Activated gamma-delta T cell treated with anti-CD3 and anti-CD28 coated beads, Interleukin-2, amount 50 U/mL, for 16 hours (primary cell): ENCODE measurements around the gene DNAI4.
"Not testable (repeated sequence)": the region's sequence is repeated elsewhere in the genome, so short reads cannot be mapped to it uniquely, and the experiment has no call there.

Experiments used
- DNase-seq: peaks from one replicate; pipeline ENCODE4 v3.0.0-alpha.2; 2020; ENCODE audit warnings: low read depth

The DNAI4 gene

GRCh38 chr1:66924756-66925557, at the start of gene DNAI4, which contains the start of gene MIER1:
TSS of gene DNAI4 (minus strand) at chr1:66924856. CDS start at chr1:66924831, 25 bp downstream.
TSS of gene MIER1 (plus strand) at chr1:66924990. CDS start at chr1:66925029, 39 bp downstream.
- DNase-seq: peak; percentile 96

GRCh38 chr1:66968574-66968973, 43.9 kb upstream of the DNAI4 start:
- DNase-seq: no peak

GRCh38 chr1:66966188-66966873, 41.7 kb upstream of the DNAI4 start:
- not testable (repeated sequence) for DNase-seq

GRCh38 chr1:66957938-66958337, 33.3 kb upstream of the DNAI4 start:
- DNase-seq: no peak

GRCh38 chr1:66954208-66954607, 29.6 kb upstream of the DNAI4 start:
- DNase-seq: no peak

- no peak for DNase-seq
Measured at GRCh38 chr1:66951513-66951912, 26.9 kb upstream of the DNAI4 start.

GRCh38 chr1:66947267-66947666, 22.6 kb upstream of the DNAI4 start:
- no peak for DNase-seq

- no peak for DNase-seq
Measured at GRCh38 chr1:66945316-66945715, 20.7 kb upstream of the DNAI4 start.

GRCh38 chr1:66944330-66945274, 19.9 kb upstream of the DNAI4 start:
- no peak for DNase-seq

GRCh38 chr1:66943361-66943969, 18.8 kb upstream of the DNAI4 start:
- no peak for DNase-seq

- no peak for DNase-seq
Measured at GRCh38 chr1:66940981-66941380, 16.3 kb upstream of the DNAI4 start.

- no peak for DNase-seq
Measured at GRCh38 chr1:66938613-66939012, 14.0 kb upstream of the DNAI4 start.

GRCh38 chr1:66937529-66938234, 13.0 kb upstream of the DNAI4 start:
- DNase-seq: no peak

- no peak for DNase-seq
Measured at GRCh38 chr1:66933887-66934700, 9.4 kb upstream of the DNAI4 start.

- DNase-seq: no peak
Measured at GRCh38 chr1:66932291-66932690, 7.6 kb upstream of the DNAI4 start.

- DNase-seq: no peak
Measured at GRCh38 chr1:66931590-66931989, 6.9 kb upstream of the DNAI4 start.

- no peak for DNase-seq
Measured at GRCh38 chr1:66930823-66931174, 6.1 kb upstream of the DNAI4 start.

GRCh38 chr1:66929999-66930822, 5.6 kb upstream of the DNAI4 start:
- peak; percentile 89 for DNase-seq

GRCh38 chr1:66929691-66929998, 5.0 kb upstream of the DNAI4 start:
- DNase-seq: no peak
